Urothelium cell line (cell line): Measurements from ENCODE around the gene TGFBRAP1.
"Not testable (repeated sequence)": the region's sequence is repeated elsewhere in the genome, so short reads cannot be mapped to it uniquely, and the experiment has no call there.

Experiments
- DNase-seq: peaks from one replicate; pipeline ENCODE4 v3.0.0; 2011; ENCODE audit warnings: low spot score, mixed read lengths
- FAIRE-seq: peaks from 2 replicates; lab custom pipeline; 2011; peaks lifted over from hg19 to GRCh38; lab: Jason Lieb, UNC

The TGFBRAP1 gene

DNA sequence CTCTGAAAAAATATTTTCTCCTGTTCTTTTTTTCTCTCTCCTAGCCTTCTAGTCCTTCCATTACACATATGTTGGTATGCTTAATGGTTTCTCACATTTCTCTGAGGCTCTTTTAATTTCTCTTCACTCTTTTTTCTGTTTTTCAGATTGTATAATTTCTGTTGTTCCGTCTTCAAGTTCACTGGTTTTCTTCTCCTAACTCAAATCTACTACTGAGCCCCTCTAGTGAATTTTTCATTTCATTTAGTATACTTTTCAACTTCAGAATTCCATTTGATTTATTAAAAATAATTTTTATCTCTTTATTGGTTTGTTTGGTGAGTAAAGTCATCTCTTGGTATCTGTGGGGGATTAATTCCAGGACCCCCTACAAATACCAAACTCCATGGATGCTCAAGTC lies 27.6 kb upstream of the TGFBRAP1 start:
- no peak for FAIRE-seq

GRCh38 chr2:105344704-105345345 lies 15.3 kb upstream of the TGFBRAP1 start:
- FAIRE-seq = no peak
- no peak for DNase-seq

More for the DNA sequence above, 27.6 kb upstream of the TGFBRAP1 start:
- no peak for DNase-seq

DNA sequence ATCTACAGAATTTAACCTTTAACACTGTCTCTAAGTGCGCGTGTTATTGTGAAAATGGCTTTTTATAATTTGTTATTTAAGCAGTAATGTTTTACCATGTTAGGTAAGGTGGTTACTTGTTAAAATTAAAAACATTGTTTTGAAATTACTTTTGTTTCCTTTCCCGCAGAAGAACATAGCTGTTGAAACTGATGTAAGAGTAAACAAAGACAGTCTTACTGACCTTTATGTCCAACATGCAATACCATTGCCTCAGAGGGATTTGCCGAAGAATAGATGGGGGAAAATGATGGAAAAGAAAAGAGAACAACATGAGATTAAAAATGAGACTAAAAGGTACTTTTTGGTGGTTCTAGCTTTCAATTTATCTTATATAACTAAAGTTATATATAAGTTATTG lies 9.9 kb upstream of the TGFBRAP1 start:
- FAIRE-seq = no peak
- DNase-seq = no peak

DNA sequence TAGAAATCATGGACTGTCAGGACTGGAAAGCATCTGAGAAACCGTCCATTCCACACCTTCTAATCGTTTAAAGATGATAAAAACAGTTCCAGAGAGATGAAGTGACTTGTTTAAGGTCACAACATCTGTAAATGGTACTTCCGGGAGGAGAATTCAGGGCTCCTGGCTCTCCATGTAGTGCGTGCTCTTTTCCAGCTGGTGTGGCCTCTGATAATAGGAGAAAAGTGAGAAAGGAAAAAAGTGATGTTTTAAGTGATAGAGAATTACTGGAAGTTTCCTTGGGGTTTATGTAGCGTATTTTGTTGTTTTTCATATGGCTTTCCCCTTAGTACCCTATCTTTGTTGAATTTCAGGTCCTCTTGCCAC lies 8.5 kb upstream of the TGFBRAP1 start:
- DNase-seq (no peak), FAIRE-seq (no peak)

DNA sequence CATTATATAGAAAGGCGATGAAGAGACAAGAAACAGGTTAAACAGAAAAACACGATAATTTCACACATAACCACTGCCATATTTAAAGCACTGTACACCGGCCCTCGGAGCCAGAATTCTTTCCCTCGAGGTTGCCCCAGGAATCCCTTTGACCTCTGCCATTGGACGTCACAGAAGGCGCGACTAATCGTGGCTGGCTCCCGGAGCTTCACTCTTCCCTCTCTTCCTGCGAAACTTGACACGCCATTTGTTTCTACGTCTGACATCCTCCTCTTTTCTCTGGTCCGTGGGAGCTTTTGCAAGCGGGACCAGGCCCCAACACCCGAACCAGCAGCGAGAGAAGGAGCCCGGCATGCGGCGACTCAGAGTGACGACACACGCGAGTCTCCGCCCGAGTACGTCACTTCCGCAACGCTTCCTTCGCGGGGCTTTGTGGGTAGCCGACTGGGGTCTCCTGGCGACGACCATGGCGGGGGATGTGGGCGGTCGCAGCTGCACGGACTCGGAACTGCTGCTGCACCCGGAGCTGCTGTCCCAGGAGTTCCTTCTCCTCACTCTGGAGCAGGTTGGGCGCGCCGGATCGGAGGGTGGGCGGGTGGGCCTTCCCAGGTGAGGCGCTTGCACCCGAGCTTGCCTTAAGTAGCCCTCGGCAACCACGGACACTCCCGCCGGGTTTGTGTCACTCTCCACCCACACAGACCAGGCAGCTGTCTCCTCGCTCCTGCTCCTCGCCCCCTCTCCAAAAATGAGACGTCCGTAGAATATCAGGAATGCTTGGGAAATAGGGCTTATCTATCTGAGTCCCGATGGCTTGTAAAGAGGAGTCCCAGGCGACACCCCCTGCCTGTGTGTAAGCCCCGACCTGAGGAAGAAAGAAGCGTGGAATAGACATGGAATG lies 7.8 kb upstream of the TGFBRAP1 start, which contains the start of gene C2orf49:
Gene C2orf49 (plus strand): TSS at position 419 of the 898 bp plus-strand sequence. CDS start 48 bp downstream, at position 467.
- peak; percentile 91 for FAIRE-seq
- peak; percentile 92 for DNase-seq

DNA sequence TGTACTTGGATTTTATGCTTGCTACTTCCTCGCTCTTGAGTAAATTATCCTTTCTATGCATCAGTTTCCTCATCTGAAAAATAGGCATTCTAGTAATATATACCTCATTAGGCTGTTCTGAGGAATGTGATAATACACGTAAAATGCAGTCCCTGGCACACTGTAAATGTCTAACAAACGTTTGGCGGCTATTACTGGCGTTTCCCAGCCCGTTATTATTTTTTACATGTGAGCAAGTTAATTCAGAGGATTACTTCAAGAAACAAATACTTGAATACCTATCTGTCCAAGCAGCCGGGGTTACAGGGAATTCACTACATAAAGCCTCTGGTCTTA lies 7.2 kb upstream of the TGFBRAP1 start:
- FAIRE-seq = no peak

GRCh38 chr2:105335469-105335868 lies 5.9 kb upstream of the TGFBRAP1 start:
- DNase-seq = no peak

More for the DNA sequence above, 7.2 kb upstream of the TGFBRAP1 start:
- no peak for DNase-seq

DNA sequence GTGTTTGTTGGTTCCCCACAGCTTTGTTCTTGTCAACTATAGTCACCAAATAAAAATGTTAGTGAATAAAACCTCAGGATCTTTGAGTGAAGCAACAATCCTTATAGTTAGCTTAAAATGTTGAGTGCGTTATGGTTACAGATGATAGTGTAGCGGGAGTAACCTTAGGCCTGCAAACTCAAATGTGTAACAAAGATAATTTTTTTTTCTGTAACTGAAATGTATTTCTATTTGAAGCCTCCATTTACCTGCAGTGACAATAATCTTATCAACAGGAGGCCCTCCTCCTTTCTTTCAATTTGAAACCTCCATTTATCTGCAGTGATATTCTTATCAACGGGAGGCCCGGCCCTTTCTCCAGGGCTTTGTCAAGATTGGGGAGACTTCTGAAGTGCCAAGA lies 4.7 kb upstream of the TGFBRAP1 start:
- FAIRE-seq = no peak
- no peak for DNase-seq

More at GRCh38 chr2:105335469-105335868, 5.9 kb upstream of the TGFBRAP1 start:
- FAIRE-seq = no peak

GRCh38 chr2:105330681-105331375 lies 1.3 kb upstream of the TGFBRAP1 start:
- DNase-seq (no peak), FAIRE-seq (no peak)

- FAIRE-seq = peak; percentile 59
- peak; percentile 25 for DNase-seq
Observed at GRCh38 chr2:105329197-105329554, 359 bp downstream of the TGFBRAP1 start.

DNA sequence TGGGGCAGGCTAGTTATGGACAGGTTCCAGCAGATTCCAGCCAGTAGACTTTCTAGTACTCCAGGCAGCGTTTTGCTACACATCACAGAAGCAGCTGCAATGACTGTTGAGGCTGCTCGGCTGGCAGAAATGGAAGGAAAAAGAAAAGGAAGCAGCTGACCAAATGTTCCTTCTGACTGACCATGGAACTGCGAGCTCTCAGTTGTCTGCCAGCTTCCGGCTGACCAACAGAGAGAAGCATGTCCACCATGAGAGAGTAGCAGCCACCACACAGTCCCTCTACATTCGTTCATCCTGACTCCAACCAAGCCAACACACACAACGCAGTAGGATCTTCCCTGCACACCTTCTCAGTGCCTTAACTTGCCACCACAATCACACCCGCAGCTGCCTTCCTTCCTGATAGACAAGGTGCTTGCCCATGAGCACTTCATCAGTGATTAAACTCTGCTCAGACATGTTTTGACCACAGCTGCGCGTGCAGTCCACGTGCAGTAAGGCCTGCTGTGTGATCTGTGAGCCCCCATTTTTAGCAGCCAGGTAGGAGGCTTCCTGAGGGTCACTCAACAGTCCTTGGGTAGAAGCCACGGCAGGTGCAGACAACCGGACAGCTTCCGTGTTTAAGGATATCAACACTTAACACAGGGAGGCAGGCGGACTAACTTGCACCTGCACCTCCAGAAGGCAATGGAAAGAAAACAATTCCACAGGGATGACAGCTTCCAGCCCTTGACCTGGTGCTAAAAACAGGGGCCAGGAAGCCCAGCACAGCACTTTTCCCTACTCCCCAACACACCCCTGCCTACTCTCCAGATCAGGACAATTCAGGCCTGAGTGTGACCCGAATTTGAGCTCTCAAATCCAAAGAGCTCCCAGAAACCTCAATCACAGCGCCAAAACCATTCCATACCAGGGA lies 996 bp downstream of the TGFBRAP1 start:
- FAIRE-seq (no peak), DNase-seq (peak; percentile 40)

- FAIRE-seq (no peak), DNase-seq (no peak)
Observed at GRCh38 chr2:105327690-105328089, 1.8 kb downstream of the TGFBRAP1 start.

- not testable (repeated sequence) for DNase-seq, FAIRE-seq
Observed at GRCh38 chr2:105327271-105327670, 2.3 kb downstream of the TGFBRAP1 start.

GRCh38 chr2:105325389-105325963 lies 4.1 kb downstream of the TGFBRAP1 start:
- DNase-seq (no peak), FAIRE-seq (no peak)

- FAIRE-seq (no peak), DNase-seq (peak; percentile 67)
Observed at GRCh38 chr2:105324732-105325131, 4.8 kb downstream of the TGFBRAP1 start.

DNA sequence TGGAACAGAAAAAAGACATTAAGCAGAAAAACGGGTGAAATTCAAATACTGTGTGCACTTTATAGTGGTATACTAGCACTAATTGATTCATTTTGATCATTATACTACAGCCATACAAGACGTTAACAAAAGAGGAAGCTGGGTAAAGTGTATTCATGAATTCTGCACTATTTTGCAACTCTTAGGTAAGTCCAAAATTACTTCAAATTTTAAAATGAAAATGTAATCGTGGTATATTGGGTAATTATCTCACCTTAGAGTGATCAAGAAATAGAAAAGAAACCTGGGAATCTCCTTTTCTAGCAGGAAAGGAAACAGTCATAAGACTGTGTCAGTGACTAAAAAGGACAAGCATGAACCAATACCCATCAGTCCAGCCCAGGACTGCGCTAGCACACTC lies 5.4 kb downstream of the TGFBRAP1 start:
- DNase-seq (no peak), FAIRE-seq (no peak)

- no peak for DNase-seq
- no peak for FAIRE-seq
Observed at GRCh38 chr2:105323111-105323510, 6.4 kb downstream of the TGFBRAP1 start.

DNA sequence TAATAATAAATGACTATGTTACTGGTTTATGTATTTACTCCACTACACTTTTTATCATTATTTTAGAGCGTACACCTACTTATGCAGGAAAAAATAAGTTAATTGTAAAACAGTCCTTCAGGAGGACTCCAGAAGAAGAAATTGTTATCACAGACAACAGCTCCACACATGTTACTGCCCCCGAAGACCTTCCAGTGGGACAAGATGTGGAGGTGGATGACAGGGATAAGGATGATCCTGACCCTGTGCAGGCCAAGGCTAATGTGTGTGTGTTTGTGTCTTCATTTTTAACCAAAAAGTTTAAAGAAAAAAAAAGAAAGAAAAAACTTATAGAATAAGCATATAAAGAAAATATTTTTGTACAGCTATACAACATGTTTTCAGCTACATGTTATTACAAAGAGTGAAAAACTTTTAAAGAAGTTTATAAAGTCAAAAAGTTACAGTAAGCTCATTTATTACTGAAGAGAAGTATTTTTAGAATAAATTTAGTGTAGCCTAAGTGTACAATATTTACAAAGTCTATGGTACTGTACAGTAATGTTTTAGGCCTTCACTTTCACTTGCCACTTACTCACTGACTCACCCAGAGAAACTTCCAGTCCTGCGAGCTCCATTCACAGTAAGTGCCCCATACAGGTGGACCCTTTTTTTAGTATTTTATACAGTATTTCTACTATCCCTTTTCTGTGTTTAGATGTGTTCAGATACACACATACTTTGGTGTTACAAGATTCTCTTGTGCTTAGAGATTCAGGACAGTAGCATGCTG lies 7.5 kb downstream of the TGFBRAP1 start:
- FAIRE-seq (no peak), DNase-seq (no peak)

- FAIRE-seq = no peak
- no peak for DNase-seq
Observed at GRCh38 chr2:105320651-105321215, 8.8 kb downstream of the TGFBRAP1 start.
